PC-9 (cell line): ENCODE results near the gene NHSL1. TPM values are rescaled to one million over a fixed set of nuclear protein-coding genes. Genes with fewer than 3 reads are reported as not detected.

Experiments
- BruUV-seq: library from RNA; stranded (reverse); fragments of 400-500 nt; replicated peaks from 2 replicates; lab custom pipeline; 2021; lab: Mats Ljungman, UMichigan
- CTCF ChIA-PET: fragments of 300-600 bp; sonication (Branson Sonifier 250); formaldehyde crosslinking; loops from one replicate; lab custom pipeline; 2022; ENCODE audit warnings: antibody characterized with exemption; lab: Charles Lee
- POLR2A ChIA-PET: fragments of 300-600 bp; sonication (Branson Sonifier 250); formaldehyde crosslinking; loops from one replicate; lab custom pipeline; 2022; ENCODE audit warnings: antibody characterized with exemption; ENCODE audit not compliant: unreplicated experiment; lab: Charles Lee
- DNase-seq, 2 experiments: peaks; one replicate each; pipeline versions ENCODE4 v3.0.0 to v3.0.0-alpha.2; 2015 to 2022; ENCODE audit warnings: mixed read lengths in 1 of 2
- H2AFZ ChIP-seq: fragments of 200-600 bp; sonication (generic); 2 replicates; pipeline ENCODE4 v1.8.1; 2017; ENCODE audit warnings: antibody characterized with exemption
- H3F3A ChIP-seq: fragments of 200-600 bp; sonication (generic); 2 replicates; pipeline ENCODE4 v1.8.1; 2017; ENCODE audit warnings: antibody characterized with exemption, mild to moderate bottlenecking, low read depth; ENCODE audit not compliant: insufficient read depth
- H3K27ac ChIP-seq: fragments of 200-600 bp; sonication (generic); 2 replicates; pipeline ENCODE4 v1.6.1; 2016; ENCODE audit warnings: mixed run types
- H3K27me3 ChIP-seq: fragments of 200-600 bp; sonication (generic); 2 replicates; pipeline ENCODE4 v1.6.1; 2016; ENCODE audit warnings: low read depth, mixed run types; ENCODE audit not compliant: insufficient read depth
- H3K36me3 ChIP-seq: fragments of 200-600 bp; sonication (generic); 2 replicates; pipeline ENCODE4 v1.6.1; 2016; ENCODE audit warnings: low read depth, mixed run types
- H3K4me1 ChIP-seq: fragments of 200-600 bp; sonication (generic); replicated peaks from 2 replicates; pipeline ENCODE4 v1.6.1; 2016; ENCODE audit warnings: mixed run types; ENCODE audit not compliant: insufficient read depth
- H3K4me2 ChIP-seq: fragments of 200-600 bp; sonication (generic); 2 replicates; pipeline ENCODE4 v1.6.1; 2017; ENCODE audit warnings: mixed run types
- H3K4me3 ChIP-seq: fragments of 200-600 bp; sonication (generic); 2 replicates; pipeline ENCODE4 v1.6.1; 2016; ENCODE audit warnings: mixed run types
- H3K79me2 ChIP-seq: fragments of 200-600 bp; sonication (generic); 2 replicates; pipeline ENCODE4 v1.6.1; 2017; ENCODE audit warnings: low read depth, mixed run types
- H3K9me2 ChIP-seq: fragments of 200-600 bp; sonication (generic); 2 replicates; pipeline ENCODE4 v1.8.1; 2017; ENCODE audit warnings: mild to moderate bottlenecking; ENCODE audit not compliant: insufficient read depth
- H3K9me3 ChIP-seq: fragments of 200-600 bp; sonication (generic); 2 replicates; pipeline ENCODE4 v1.8.1; 2016; ENCODE audit warnings: low read depth; ENCODE audit not compliant: insufficient read depth
- H4K20me1 ChIP-seq: fragments of 200-600 bp; sonication (generic); 2 replicates; pipeline ENCODE4 v1.8.1; 2017; ENCODE audit not compliant: insufficient read depth
- CTCF ChIP-seq: fragments of 200-600 bp; sonication (generic); conservative IDR thresholded peaks from 2 replicates; pipeline ENCODE4 v1.6.1; 2017; ENCODE audit warnings: mixed run types, antibody characterized with exemption, mild to moderate bottlenecking, moderate library complexity
- EZH2 ChIP-seq: fragments of 200-600 bp; sonication (generic); IDR thresholded peaks from 2 replicates; pipeline ENCODE4 v1.8.0; 2017; ENCODE audit warnings: antibody characterized with exemption, low read depth
- intact Hi-C: fragments of 100-400 bp; cut with micrococcal nuclease; formaldehyde crosslinking; loops from one replicate; pipeline ENCODE4 v1.10.0; 2022; ENCODE audit not compliant: unreplicated experiment
- total RNA-seq: library from RNA; stranded (reverse); gene quantifications from 2 replicates; pipeline ENCODE4 v1.2.3, GENCODE V29; 2021

NHSL1 gene
- total RNA-seq, 1 experiment from 2014 or later = 17.5 TPM

GRCh38 chr6:138544501-138544900 lies 45.2 kb upstream of the NHSL1 start:
- peak in 1 of 2 experiments; percentile 22 for DNase-seq
- H3K36me3 ChIP-seq = no peaks in the 10 kb centered on the region
- intact Hi-C loops = no loop called here
- no peak overlapping the region for H2AFZ ChIP-seq
- BruUV-seq = no TSS peak
- no peaks in the 10 kb centered on the region for H3K27me3 ChIP-seq
- TF ChIP-seq EZH2 = no peak
- no peak for TF ChIP-seq CTCF
- POLR2A ChIA-PET = no interaction called here
- CTCF ChIA-PET = no interaction called here
- no peaks in the 10 kb centered on the region for H3K9me3 ChIP-seq
- H3K4me2 ChIP-seq = no peak overlapping the region
- H3F3A ChIP-seq = no peaks in the 10 kb centered on the region
- H4K20me1 ChIP-seq = no peaks in the 10 kb centered on the region; the same call in 1 of the 2 replicates
- H3K27ac ChIP-seq = no peak overlapping the region
- H3K4me1 ChIP-seq = no peaks in the 10 kb centered on the region; the same call in 1 of the 2 replicates
- H3K9me2 ChIP-seq = no peaks in the 10 kb centered on the region
- peaks cover 64% of the 10 kb centered on the region for H3K79me2 ChIP-seq
- H3K4me3 ChIP-seq = no peak overlapping the region

GRCh38 chr6:138543657-138544056 lies 44.4 kb upstream of the NHSL1 start:
- no peaks in the 10 kb centered on the region for H3K36me3 ChIP-seq
- no peak overlapping the region for H2AFZ ChIP-seq
- TF ChIP-seq EZH2 (no peak), CTCF (no peak)
- H3K4me2 ChIP-seq = no peak overlapping the region
- H3K9me3 ChIP-seq = no peaks in the 10 kb centered on the region
- H3K27me3 ChIP-seq = no peaks in the 10 kb centered on the region
- H3K4me1 ChIP-seq = no peaks in the 10 kb centered on the region; the same call in 1 of the 2 replicates
- no peaks in the 10 kb centered on the region for H3K9me2 ChIP-seq
- H3K79me2 ChIP-seq = peaks cover 63% of the 10 kb centered on the region
- ChIA-PET POLR2A (no interaction called here), CTCF (no interaction called here)
- H3K27ac ChIP-seq = no peak overlapping the region
- H3F3A ChIP-seq = no peaks in the 10 kb centered on the region
- H3K4me3 ChIP-seq = no peak overlapping the region
- no peaks in the 10 kb centered on the region; the same call in 1 of the 2 replicates for H4K20me1 ChIP-seq
- BruUV-seq = no TSS peak
- no peak for DNase-seq
- intact Hi-C loops = no loop called here

GRCh38 chr6:138541823-138542481 lies 42.7 kb upstream of the NHSL1 start:
- DNase-seq = peak in 1 of 2 experiments; percentile 26
- TF ChIP-seq EZH2 (no peak), CTCF (no peak)
- Histone ChIP-seq H3K36me3 (no peaks in the 10 kb centered on the region), H3K27ac (no peak overlapping the region), H3K4me2 (no peak overlapping the region), H3K4me1 (no peaks in the 10 kb centered on the region; the same call in 1 of the 2 replicates), H2AFZ (no peak overlapping the region), H3K4me3 (no peak overlapping the region), H4K20me1 (no peaks in the 10 kb centered on the region; the same call in 1 of the 2 replicates), H3K27me3 (no peaks in the 10 kb centered on the region), H3K79me2 (peaks cover 56% of the 10 kb centered on the region), H3K9me3 (no peaks in the 10 kb centered on the region), H3K9me2 (no peaks in the 10 kb centered on the region), H3F3A (no peaks in the 10 kb centered on the region)
- ChIA-PET CTCF (no interaction called here), POLR2A (no interaction called here)
- intact Hi-C loops = no loop called here
- no TSS peak for BruUV-seq
